ENCODE results near the gene SUSD4. TPM values are rescaled to one million over a fixed set of nuclear protein-coding genes. Genes with fewer than 3 reads are reported as not detected.

The SUSD4 gene
- total RNA-seq, 1 experiment from 2014 or later = 3.5 TPM

GRCh38 chr1:223348439-223348838 lies 15.5 kb downstream of the SUSD4 start:
- Histone ChIP-seq H3K4ac (ENCODE audit: low read depth, low read length) (no peak overlapping the region), H3K18ac (ENCODE audit: insufficient read length, low read depth, low read length) (no peak overlapping the region), H4K5ac (ENCODE audit: insufficient read length, low read depth, low read length) (no peak overlapping the region), H3K27me3 (ENCODE audit: insufficient read depth, low read length) (no peaks in the 10 kb centered on the region), H2BK120ac (ENCODE audit: low read depth, low read length, poor library complexity, severe bottlenecking) (no peak overlapping the region), H3K4me2 (ENCODE audit: insufficient read depth, insufficient read length, low read length) (no peak overlapping the region), H3K9ac (ENCODE audit: extremely low read depth, insufficient read length, low read length) (no peak overlapping the region), H3K56ac (ENCODE audit: insufficient read length, low read depth, low read length) (no peak overlapping the region), H2BK12ac (ENCODE audit: insufficient read length, low read depth, low read length) (no peak overlapping the region), H3K23me2 (ENCODE audit: insufficient read length, low read depth, low read length, poor library complexity, severe bottlenecking) (no peaks in the 10 kb centered on the region), H3K23ac (ENCODE audit: insufficient read length, low read depth, low read length) (no peak overlapping the region), H3K14ac (ENCODE audit: insufficient read depth, low read length) (no peak overlapping the region), H3K79me2 (ENCODE audit: insufficient read depth, low read length) (no peaks in the 10 kb centered on the region), H3K9me3 (ENCODE audit: control insufficient read depth, low read depth, low read length) (no peaks in the 10 kb centered on the region), H4K8ac (replicated peaks; ENCODE audit: insufficient read length, low read depth, low read length) (no peak overlapping the region), H3K27ac (ENCODE audit: insufficient read length, low read depth, low read length) (no peak overlapping the region), H2AK5ac (ENCODE audit: insufficient read length, low read length) (no peak overlapping the region), H3K79me1 (ENCODE audit: insufficient read depth, low read depth, low read length, poor library complexity, severe bottlenecking) (no peaks in the 10 kb centered on the region), H4K91ac (ENCODE audit: insufficient read length, low read depth, low read length) (no peak overlapping the region), H3K4me1 (ENCODE audit: insufficient read depth, low read length) (no peaks in the 10 kb centered on the region), H2BK5ac (ENCODE audit: insufficient read length, low read length) (no peak overlapping the region), H2BK20ac (ENCODE audit: low read depth, low read length, poor library complexity, severe bottlenecking) (no peak overlapping the region), H4K20me1 (ENCODE audit: control insufficient read depth, insufficient read depth, insufficient read length) (no peaks in the 10 kb centered on the region), H2AFZ (ENCODE audit: low read length) (no peak overlapping the region), H2BK15ac (ENCODE audit: low read depth, low read length) (no peak overlapping the region), H3T11ph (ENCODE audit: low read length) (no peak overlapping the region)
- Mint-ChIP-seq H3K4me3 (no peak overlapping the region), H3K4me1 (peaks cover 8 to 9% of the 10 kb centered on the region in 2 experiments), H3K27ac (no peak overlapping the region), H3K27me3 (ENCODE audit: low read depth) (peaks cover 12% of the 10 kb centered on the region), H3K9me3 (no peaks in the 10 kb centered on the region), H3K36me3 (ENCODE audit: insufficient read depth in 1 of 3, low read depth in 3 of 3) (no peaks in the 10 kb centered on the region; a peak in 1 of 7 replicates)
- TF ChIP-seq CTCF (conservative IDR thresholded peaks at IDR 0.05) = no peak
- no CpG with 5 or more reads among the region's 2 CpGs for WGBS (ENCODE audit: extremely low coverage, insufficient read length, low lambda C conversion rate)
- no peak for DNase-seq
